GM08714 (cell line): ENCODE results near the gene PGM5.

Source experiments
- H3K4me3 ChIP-seq: fragments of 200-500 bp; sonication (Bioruptor generic); 2 replicates; pipeline ENCODE4 v1.5.1; 2014; ENCODE audit warnings: mild to moderate bottlenecking, low read length, inconsistent platforms
- ZNF274 ChIP-seq: IDR thresholded peaks from 2 replicates; pipeline ENCODE4 v1.6.1; 2012; ENCODE audit warnings: mild to moderate bottlenecking, low read depth, low read length

The PGM5 gene

DNA sequence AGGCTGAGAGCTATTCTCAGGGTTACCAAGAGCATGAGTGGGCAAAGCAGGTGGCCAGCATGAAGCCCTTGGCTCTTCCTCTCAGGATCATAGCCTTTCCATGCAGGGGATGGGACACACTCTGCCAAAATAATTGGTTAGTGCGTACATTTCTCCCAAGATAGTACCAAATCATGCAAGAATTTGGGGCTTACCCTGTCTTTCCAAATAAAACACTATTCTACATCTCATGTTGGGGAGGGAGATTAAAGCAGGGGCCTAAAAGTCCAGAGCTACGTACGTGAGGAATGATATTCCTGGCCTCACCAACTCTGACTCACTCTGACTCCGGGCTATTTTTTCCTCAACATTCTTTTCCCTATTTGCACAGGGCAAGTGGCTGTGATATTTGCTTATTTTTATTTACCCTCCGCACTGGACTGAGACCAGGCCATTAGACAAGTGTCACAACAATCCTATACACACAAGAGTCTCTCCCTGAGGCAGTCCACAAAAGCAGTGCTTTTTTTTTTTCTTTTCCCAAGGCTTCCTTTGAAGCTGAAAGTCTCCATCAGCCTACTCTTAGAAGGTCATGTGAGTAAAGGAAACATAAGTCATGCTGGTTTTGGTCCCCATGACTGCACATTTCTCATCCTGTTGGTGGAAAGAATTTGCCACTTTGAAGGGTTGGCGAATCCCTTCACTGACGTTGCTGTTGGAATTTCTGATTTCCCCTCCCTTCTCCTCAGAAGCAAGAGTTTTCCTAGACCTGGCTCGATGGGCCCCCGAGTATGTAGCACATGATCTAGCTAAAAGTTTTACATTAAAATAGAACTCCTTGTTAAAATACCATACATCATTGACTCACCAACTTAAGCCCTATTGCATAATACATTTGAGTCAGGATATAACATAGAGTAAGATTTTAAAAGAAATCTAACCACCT is 144.3 kb downstream of the PGM5 start:
- TF ChIP-seq ZNF274, result no peak
- no peak overlapping the region for H3K4me3 ChIP-seq

DNA sequence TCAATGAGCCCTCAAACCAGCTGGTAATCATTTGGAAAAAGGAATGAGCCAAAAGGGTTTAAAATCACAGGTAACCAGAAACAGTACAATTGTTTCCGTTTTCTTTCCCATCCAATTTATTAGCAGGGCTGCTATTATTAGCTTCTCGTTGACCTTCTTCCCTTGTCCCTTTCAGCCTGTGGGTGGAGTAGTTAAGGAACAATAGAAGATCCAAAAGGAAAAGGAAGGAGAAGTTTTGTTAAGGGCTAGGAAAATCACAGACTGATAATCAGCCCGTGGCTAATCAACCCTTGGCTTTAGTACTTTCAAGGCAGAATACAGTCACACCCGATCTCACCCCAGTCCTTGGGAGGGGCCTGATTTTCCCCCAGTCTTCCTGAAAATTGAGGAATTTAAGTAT is 145.9 kb downstream of the PGM5 start:
- no peak for TF ChIP-seq ZNF274
- no peak overlapping the region for H3K4me3 ChIP-seq

DNA sequence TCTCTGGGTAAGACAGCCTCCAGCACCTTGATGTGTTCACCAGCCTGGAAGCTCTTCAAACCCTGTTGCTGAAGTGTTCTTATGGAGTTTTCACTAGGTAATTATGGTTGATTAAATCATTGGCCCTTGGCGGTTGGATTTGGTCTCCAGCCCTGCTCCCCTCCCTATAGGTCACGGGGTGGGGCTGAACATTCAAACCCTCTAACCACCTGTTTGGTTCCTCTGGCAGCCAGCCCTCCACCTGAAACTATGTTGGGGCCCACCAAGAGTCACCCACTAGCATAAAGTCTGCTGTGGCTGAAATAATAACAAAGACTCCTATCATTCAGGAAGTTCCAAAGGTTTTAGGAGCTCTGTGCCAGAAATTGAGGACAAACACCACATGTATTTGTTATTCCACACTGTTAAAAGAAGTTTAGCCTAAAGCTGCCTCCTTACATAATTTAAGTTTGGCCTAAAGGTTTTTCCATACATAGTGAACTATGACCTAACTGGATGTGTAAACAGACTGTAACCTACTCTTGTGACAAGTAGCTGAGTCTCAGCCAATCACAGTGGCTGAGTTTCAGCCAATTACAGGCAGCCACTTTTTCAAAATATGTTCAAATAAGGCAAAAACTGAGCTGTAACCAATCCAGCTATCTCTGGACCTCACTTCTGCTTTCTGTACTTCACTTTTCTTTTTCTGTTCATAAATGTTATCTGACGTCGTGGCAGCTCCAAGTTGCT is 149.4 kb downstream of the PGM5 start:
- TF ChIP-seq ZNF274, result no peak
- H3K4me3 ChIP-seq, result no peak overlapping the region

DNA sequence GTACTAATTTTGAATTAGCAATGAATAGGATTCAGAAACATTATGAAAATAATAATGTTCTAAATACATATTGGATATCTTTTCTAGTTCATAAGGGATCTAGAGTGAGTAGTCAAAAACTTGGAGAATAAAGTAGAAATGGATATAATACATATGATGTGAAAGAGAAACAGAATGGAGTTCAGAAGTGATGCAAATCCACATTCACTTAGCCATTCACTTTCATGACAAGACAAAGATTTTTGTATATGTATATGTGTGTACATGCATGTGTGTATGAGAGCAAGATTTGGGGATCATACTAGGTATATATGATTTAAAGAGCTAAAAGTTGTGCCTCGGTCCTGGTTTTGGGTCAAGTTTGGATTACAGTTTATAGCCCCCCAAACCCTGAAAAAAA is 150.1 kb downstream of the PGM5 start:
- H3K4me3 ChIP-seq, result no peak overlapping the region

DNA sequence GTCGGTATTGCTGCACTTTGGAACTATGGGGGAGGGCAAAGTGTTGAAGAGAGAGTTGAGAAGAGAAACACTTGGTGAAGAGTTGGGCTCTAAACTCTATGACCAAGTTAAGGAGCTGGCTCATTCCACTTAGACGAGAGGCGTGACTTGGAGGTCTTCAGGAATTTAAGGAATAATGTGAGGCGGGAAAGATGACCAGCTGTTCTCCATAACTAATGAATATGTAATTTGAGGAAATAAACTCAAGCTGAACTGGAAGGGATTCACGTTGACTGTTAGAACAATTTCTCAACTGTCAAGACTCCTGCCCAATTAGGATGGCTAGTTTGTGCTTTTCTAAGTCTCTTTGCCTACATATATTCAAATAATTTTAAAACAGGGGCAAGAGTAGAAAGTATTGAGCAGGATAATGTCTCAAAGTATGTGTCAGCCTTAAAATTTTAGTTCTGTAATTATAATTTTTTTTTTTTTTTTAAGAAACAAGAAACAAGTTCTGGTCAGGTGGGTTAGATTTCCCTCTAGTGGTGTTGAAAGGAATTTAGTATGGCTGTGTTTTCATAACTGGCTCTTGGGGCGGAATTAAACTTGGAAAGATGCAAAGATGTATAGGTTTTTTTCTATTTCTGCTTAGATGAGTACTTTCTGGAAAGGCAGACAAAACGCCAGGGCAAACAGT is 150.9 kb downstream of the PGM5 start:
- TF ChIP-seq ZNF274, result no peak
- H3K4me3 ChIP-seq, result no peak overlapping the region

More for the DNA sequence above, 150.1 kb downstream of the PGM5 start:
- TF ChIP-seq ZNF274, result no peak

DNA sequence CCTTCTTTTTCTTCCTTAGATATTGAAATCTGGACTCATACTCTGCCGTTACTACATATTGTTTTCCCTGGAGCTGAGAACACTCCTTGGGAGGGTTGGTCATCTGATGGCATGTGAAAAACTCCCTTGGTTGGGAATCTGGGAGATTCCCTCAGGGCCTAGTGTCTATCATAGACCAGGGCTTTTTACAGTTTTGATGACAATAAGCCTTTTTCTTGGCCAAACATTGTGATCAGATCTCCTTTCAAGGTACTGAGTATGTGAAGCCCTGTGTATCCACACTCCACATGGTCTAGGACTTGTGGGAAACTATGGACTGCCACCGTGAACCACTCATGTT is 151.4 kb downstream of the PGM5 start:
- TF ChIP-seq ZNF274, result no peak

DNA sequence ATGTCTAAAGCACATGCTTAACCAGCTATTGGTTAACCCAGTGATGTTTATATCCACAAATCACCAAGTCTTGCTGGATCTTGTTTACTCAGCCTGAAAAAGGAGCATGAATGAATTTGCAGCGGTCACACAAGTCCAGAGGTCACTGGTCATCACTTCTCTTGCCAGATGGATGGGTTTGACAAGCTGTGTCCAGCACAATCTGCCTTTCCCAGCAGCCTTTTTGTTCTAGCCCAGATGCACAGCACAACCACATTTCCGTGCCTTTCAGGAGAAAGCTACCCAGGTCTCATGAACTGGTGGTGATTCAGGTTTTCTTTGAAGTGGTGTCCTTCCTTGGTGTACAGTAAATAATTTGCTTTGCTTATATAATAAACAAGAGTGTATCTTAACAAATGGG is 152.1 kb downstream of the PGM5 start:
- no peak for TF ChIP-seq ZNF274

More for the DNA sequence above, 151.4 kb downstream of the PGM5 start:
- no peak overlapping the region for H3K4me3 ChIP-seq

DNA sequence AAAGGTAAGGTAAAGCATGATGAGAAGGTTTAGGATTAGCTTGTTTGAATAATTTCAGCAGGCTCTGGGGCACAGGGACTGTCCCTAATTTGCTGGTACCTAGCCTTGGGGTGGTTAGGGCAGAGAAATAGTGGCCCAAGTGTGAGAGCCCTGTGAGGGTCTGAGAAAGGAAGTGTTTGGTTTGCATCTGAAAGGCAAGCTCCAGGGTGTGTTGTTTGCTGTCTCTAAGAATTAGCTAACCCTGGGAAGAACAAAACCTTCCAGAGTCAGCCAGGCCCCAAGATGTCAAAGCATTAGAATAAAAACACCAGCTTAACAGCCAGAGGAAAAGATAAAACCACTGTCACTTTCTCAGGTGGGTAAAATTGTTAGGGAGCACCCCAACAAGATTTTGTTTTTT is 153.3 kb downstream of the PGM5 start:
- no peak for TF ChIP-seq ZNF274
- H3K4me3 ChIP-seq, result no peak overlapping the region

More for the DNA sequence above, 152.1 kb downstream of the PGM5 start:
- no peak overlapping the region for H3K4me3 ChIP-seq

DNA sequence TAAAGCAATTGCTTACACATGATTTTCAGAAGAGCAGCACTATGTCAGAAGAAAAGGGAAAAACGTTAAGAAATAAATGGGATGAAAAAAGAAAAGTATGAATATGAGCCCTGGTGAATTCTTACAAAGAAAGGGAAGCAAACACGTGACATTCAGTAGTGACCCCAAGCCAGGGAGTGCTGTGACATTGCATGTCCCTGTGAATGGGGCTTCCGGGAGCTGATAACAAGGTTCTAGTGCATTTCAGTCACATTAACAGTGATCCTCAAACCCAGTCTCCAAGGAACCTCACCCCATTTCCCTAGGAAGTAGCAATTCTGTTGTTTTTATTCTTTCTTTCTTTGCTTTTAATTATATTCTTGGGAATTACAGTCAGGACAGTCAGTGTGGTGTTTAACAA is 157.0 kb downstream of the PGM5 start:
- no peak for TF ChIP-seq ZNF274
- H3K4me3 ChIP-seq, result no peak overlapping the region

DNA sequence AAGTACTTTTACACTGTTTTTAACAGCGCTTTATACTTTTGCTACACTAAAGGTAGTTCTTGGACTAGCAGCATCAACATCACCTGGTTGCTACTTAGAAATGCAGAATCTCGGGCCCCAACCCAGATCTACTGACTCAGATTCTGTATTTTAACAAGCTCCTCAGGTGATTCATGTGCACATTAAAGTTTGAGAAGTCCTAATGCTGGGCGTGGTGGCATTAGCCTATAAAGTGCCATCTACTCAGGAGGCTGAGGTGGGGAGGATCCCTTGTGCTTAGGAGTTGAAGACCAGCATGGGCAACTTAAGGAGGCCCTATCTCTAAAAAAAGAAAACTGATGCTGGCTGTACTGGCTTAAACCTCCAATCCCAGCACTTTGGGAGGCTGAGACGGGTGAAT is 157.6 kb downstream of the PGM5 start:
- TF ChIP-seq ZNF274, result no peak
- no peak overlapping the region for H3K4me3 ChIP-seq

DNA sequence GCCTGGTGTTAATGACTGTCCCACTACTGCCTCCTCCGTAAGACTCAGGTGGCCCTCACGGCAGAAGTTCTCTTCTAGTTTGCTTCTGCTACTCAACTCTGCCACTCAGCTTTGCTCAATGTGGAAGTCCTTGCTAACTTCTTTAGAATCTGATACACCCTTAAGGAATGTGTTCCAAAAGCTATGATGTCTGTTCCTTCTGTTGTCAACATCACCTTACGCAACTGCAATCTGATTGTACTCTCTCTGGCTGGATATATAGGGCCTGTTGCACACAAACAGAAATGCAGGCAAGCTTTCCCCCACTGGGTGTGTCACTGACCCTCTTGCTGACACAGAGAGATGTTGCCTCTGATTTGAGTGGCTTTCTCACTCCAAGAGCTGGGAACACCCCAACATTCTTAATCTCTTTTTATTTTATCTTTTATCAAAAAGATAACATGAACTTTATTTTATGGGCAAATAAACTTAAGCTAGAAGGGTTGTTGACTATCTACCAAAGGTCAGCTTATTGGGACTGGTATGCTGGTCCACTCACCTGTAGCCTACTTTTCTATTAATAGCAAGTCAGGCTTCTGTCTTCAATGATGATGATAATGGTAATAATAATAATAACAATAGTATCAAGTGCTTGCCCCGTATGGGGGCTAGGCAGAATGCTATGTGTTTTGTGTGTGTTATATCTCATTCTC is 159.1 kb downstream of the PGM5 start:
- H3K4me3 ChIP-seq, result no peak overlapping the region
- TF ChIP-seq ZNF274, result no peak

DNA sequence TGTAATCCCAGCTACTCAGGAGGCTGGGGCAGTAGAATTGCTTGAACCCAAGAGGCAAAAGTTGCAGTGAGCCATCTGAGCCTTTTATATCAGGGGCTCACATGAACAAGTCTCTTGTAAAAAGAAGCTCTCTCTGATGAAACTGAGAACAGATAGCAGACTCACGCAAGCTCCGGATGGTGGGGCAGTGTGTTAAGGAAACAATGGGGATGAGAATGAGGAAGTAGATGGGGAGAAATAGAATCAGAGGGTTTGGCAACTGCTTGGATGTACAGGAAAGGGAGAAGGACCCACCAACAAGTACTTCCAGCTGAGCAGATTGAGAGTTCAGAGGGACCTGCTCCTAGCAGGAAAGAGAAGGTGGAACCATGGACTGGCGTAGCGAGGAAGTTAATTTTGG is 165.7 kb downstream of the PGM5 start:
- no peak for TF ChIP-seq ZNF274

DNA sequence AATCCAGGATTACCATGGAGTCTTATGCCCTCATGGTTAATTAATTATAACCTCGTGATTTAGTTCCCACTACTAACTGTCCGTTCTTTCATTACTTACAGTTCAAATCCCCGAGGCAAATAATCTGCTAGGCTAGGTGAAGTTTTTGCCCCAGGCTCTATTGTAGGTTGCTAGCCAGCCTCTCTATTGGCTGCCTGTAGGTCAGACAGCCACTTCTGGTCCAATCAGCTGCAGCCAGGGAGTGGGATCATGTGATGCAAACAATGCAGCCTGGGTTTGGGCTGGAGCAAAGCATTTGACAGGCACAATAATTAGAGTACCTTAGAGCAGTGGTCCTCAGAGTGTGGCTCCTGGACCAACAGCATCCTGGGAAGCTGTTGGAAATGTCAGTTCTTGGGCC is 166.5 kb downstream of the PGM5 start:
- no peak for TF ChIP-seq ZNF274

More for the DNA sequence above, 165.7 kb downstream of the PGM5 start:
- no peak overlapping the region for H3K4me3 ChIP-seq

DNA sequence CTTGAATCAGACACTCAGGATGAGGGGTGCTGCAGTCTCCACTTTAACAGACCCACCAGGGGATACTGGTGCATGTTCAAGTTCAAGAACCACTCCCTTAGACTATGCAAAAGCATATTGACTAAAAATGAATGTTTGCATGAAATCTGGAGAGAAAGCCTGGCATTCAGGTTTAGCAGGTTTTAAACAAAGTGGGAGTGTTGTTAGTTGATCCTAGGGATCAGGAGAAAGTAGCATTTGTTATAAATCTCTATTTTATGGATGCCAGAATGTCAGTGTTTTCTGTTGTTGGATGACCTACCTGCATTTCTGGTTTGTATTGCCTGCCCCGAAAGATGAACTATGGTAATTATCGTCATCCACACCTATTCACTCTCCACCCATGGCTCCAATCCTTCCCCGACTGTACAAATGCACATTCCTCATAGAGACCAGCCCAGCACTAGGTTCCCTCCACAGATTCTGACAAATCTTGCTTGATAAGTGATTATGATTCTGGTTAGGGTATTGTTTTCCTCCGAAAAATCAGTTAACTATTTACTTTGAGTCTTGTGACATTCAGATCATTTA is 167.0 kb downstream of the PGM5 start:
- no peak for TF ChIP-seq ZNF274

More for the DNA sequence above, 166.5 kb downstream of the PGM5 start:
- H3K4me3 ChIP-seq, result no peak overlapping the region

More for the DNA sequence above, 167.0 kb downstream of the PGM5 start:
- H3K4me3 ChIP-seq, result no peak overlapping the region
